OCI-M1 (cell line): ENCODE data around the gene MYMK.

Experiments used
- DNase-seq: peaks from one replicate; lab custom pipeline; 2025; lab: John Stamatoyannopoulos, UW

MYMK gene

DNA sequence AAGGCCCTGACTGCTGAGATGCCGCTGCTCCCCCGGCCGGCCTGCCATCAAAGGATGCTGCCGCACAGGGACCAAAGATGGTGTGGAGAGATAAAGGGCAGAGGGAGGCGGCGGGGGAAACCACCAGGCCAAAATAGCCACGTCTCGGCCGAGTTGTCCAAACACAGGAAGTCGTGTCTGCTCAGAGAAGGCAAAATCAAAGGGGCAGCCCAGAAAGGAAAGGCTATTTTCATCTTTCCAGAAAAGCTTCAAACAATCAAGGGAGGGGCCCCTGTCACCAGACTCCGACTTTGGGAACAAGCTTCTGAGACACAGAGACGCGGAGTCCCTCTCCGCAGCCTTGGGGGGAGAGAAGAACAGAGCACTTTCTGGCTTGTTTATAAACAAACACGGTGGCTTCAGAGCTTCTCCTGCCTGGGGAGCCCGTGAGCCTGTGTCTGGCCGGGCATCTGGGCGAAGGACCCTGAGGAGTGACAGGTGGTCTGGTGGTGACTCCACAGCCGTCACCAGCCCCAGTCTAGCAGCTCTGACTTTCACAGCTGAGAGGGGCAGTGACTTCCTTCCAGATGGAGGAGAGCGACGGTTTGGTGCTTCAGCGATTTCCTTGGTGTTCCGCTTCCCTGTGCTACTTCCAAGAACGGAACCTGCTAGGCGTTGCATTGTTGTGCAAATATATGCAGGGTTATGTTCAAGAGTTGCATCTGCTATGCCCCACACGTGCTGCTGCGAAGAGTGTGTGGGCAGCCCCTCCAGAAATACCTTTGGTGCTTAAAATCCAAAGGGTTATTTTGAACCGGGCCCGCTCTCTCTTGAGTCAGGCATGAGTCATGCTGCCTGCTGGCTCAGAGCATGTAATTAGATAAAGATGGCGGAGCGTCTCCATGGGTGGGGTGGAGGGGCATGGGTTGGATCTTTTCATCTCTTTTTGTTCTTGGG lies 33.7 kb upstream of the MYMK start:
- DNase-seq: peak; percentile 42

- DNase-seq: no peak
These were observed 32.8 kb upstream of the MYMK start for GRCh38 chr9:133557581-133557980.

DNA sequence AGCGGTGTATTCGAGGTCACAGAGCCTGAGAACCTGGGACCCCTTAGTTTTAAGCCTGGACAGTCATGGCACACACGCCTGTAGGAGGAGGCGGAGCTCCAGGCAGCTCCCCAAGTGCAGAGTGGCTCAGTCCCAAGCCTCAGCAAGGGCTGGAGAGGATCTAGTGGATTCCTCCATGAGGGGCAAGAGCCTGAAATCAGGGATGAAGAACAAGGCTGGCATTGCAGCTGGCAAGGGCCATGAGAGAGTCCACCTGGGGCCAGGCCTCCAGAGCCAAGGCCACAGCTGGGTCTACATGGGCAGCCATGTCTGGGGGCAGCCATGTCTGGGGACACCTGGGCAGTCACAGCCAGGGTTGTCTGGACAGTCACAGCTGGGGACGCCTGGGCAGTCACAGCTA lies 31.6 kb upstream of the MYMK start:
- DNase-seq: no peak

GRCh38 chr9:133554729-133555128 lies 30.0 kb upstream of the MYMK start:
- DNase-seq: no peak

DNA sequence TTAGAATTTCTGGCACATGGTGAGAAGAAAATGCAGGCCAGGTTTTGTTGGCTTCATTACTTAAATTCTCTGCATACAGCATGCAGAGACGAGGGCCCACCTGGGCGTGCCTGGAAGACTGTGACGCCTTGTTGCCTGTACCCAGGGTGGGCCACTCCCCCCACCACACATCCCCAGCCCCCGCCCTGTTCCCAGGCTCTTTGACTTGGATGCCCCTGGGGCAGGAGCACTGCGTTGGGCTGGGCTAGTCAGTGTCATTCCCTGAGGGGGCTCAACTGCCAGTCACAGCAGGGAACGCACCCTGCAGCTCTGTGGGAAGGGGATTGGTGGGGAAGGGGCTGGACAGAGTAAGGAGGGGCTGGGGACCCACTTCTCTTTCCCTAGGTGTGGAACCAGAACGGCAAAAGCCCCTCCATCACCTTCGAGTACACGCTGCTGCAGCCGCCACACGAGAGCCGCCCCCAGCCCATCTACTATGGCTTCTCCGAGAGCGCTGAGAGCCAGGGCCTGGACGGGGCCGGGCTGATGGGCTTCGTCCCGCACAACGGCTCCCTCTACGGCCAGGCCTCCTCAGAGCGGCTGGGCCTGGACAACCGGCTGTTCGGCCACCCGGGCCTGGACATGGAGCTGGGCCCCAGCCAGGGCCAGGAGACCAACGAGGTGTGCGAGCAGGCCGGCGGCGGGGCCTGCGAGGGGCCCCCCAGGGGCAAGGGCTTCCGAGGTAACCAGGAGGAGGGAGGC lies 29.4 kb upstream of the MYMK start:
- no peak for DNase-seq

GRCh38 chr9:133553123-133553522 lies 28.4 kb upstream of the MYMK start:
- no peak for DNase-seq

DNA sequence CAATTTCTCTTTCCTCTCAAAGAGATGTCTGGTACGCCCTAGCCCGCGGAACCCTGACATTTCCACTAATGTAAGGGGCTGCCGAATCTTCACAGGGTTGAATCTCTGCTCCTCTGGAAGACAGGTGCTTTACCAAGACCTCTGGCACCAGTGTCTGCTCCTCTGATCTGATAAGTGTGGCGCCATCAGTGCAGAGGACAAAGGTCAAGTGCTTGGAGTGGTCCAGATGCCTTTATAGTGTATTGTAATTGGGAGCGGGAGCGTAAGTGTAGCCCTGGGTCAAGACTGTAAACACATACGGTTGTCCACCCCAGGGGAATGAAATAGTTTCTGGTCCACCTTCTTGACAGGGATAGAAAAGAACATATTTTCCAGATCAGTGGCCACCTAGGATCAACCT lies 27.5 kb upstream of the MYMK start:
- DNase-seq: no peak

DNA sequence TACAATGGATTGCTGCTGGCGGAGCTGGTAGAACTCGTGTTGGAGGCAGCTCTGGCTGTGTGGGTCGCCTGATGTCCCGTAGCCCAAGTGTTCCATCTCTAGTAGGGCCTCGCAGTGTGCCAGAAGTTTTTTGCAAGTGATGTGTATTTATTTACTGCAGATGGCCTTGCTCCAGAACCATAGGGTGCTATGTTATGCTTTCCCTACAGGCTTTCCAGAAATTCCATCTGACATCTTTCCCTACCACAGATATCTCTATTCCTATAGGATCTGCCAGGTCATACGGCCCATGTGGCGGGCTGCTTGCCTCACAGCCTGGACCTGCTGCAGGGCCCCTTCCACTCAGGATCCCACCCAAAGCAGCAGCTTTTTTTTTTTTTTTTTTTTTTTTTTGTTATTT lies 26.7 kb upstream of the MYMK start:
- no peak for DNase-seq

- DNase-seq: no peak
These were observed 22.4 kb upstream of the MYMK start for GRCh38 chr9:133547116-133547515.

DNA sequence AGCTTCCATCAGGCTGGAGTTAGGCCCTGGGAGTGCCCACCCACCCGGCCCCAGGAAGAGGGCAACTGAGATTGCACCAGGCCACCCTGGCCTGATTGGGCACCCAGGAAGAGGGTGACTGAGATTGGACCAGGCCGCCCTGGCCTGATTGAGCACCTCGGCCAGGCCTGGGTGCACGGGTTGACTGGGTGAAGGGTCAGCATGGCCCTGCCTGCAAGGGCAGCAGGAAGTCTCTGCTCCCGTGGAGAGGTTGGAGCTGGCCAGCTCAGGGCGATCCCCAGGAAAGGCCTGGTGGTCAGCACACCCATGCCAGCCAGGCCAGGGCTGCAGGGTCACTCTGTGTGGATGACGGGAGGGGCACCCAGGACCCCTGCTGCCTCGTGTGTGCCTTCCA lies 21.5 kb upstream of the MYMK start:
- DNase-seq: no peak

DNA sequence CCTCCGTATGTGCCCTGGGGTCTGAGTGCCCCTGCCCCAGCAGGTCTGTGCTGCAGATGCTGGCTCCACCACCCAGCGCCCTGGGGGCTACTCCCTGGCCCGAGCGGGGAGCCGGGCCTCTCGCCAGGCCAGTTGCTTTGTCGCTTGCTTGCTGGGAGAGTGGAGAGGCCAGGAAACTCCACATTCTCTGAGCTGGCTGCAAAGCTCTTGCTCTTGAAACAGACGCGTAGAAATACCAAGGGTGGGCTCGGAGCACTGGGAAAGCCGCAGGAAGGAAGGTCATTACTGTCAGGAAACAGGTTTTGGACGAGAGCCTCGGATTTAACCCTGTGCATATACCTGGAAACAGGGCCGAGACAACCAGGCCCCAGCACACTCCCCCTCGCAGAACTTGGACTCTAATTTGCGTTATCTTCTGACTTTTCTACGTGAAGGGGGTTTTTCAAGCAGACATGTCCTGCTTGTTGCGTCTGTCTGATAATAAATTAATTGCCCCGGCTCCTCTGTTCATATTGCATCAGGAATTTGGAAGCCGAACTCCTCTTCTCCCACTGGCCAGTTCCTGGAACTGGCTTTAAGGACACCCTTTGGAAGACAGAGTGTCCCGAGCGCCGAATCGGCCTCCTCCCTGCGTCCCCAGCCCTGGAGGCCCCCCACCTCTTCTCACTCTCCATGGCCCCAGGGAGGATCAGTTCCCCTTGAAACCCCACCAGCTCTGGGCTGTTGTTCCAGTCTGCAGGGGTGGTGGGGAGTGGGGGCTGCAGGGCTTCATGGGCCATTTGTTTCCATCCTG lies 20.9 kb upstream of the MYMK start:
- DNase-seq: no peak

GRCh38 chr9:133543772-133544467 lies 19.2 kb upstream of the MYMK start:
- DNase-seq: no peak

DNA sequence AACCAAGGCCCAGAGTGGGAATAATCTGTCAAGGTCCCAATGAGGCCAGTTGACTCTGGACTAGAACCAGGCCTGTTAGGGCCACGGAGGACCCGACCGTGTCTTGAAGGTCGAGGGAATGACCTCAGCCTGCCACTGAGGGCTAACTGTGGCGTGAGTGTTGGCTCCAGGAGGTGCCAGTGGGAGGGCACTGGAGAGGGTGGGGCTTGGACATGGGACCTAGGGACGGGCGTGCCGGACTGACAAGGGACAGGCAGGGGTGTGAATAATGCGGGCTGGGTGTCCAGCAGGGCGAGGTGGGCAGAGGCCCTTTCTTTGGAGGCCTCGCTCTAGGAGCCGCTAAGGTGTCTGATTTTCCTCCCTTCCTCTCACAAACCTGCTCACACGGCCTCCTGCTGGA lies 17.2 kb upstream of the MYMK start:
- no peak for DNase-seq

DNA sequence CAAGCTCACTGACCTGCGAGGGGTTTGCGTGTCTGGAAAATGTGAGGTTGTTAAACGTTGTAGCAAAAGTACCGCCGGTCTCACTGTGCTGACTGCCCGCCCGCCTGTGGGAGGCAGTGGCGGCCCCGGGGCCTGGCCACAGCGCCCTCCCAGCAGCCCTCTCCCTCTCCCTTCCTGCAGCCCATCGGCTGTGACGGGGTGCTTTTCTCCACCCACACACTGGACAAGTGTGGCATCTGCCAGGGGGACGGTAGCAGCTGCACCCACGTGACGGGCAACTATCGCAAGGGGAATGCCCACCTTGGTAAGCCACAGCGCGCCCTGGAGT lies 15.9 kb upstream of the MYMK start:
- DNase-seq: peak; percentile 22

DNA sequence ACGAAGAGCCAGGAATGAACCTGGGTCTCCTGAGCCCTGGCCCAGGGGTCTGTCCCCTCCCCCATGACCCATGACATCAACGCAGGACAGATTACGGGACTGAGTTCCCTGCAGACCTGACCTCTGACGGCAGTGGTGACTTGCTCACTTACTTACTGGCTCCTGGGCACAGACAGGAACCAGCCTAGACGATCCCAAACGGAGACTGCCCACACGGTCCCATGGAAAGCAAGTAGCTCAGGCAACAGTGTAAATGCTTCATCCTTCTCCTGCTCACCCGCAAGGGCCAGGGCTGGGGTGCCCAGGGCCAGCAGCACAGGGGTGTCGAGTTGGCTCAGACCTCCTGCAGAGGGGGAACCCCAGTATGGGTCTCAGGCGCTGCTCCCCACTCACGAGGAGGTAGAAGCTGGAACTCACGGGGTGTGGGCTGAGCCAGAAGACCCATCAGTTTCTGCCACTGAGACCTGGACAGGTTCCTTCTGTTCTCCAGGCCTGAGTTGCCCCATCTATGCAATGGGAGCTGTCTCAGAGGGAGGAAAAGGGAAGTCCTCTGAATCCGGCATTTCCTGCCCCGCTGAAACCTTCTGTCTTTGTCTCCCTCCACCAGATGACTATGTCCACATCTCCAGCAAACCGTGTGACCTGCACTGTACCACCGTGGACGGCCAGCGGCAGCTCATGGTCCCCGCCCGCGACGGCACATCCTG lies 15.4 kb upstream of the MYMK start:
- DNase-seq: peak; percentile 22

GRCh38 chr9:133538851-133539833 lies 14.4 kb upstream of the MYMK start:
- no peak for DNase-seq

DNA sequence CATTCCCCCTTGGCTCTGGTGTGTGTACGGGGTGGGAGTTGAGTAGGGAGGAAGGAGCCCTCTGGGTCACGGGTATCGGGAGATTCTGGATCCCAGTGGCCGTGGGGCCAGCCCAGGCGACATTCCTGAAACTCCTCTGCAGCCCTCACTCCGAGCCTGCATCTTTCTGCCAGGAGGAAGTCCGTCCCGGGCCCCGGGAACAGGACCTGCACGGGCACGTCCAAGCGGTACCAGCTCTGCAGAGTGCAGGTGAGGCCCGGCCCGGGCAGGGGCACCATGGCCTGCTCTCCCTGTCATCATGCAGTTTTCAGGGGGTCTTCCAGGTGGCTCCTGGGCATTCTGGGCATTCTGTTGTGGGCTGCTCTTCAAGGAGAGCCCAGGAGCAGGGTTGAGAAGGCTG lies 13.4 kb upstream of the MYMK start:
- DNase-seq: no peak

DNA sequence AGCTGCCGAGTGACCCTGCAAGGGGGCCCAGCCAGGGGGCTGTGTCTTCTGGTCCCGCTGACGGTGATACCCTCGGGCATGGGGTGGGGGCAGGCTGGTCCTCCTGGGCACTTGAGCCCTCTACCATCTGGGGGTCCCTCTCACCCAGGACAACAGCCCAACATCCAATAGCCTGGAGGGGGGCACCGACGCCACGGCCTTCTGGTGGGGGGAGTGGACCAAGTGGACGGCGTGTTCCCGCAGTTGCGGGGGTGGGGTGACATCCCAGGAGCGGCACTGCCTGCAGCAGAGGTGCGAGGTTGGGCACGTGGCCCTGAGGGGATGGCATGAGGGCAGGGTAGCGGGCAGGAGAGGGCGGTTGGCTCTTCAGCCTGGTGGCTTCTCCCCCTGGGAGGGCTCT lies 12.5 kb upstream of the MYMK start:
- DNase-seq: no peak

DNA sequence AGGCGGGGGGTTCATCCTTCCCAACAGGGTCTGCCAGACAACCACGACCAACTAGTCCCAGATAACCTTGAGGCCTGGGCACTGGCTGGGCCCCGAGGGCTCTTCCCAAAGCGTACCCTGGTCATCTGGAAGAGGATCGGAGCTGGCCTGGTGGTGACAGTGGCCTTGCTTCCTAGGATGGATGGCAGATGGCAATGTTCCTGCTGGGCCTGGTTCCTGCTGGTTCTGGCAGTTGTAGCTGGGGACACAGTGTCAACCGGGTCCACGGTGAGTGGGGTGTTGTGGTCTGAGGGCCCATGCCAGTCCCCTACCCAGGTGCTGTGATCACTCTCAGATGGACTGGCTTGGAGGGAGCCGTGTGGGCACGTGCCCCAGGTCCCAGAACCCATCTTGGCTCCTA lies 11.8 kb upstream of the MYMK start:
- no peak for DNase-seq

DNA sequence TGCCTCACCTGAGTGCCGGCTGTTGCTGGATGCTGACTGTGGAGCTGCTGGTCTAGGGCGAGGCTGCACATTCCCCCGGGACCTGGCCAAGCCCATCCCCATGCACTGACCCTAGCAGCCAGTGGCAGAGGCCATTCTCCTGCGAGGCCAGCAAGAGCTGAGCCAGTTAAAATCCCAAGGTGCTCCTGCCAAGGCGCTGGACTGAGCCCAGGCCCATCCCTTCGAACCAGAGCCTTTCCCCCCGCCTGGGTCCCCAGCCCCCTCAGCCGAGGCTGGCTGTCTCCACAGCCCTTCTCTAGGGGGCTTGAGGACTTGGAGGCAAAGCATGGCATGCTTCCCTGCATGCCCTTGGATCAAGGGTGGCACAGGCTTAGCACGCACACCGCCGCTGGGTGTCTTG lies 11.3 kb upstream of the MYMK start:
- DNase-seq: no peak
